GM21717 (cell line): ENCODE results near the gene DNAJC5.
"Not testable (repeated sequence)": the region's sequence is repeated elsewhere in the genome, so short reads cannot be mapped to it uniquely, and the experiment has no call there.

Experiments
- ATAC-seq: cut with Tn5 transposase; IDR thresholded peaks from one replicate; pipeline ENCODE4 v1.9.1; 2021; ENCODE audit warnings: mild to moderate bottlenecking, moderate library complexity; ENCODE audit not compliant: unreplicated experiment

The DNAJC5 gene

GRCh38 chr20:63861365-63861934 is 33.5 kb upstream of the DNAJC5 start, which contains the start of gene ABHD16B:
ABHD16B (plus strand) TSS chr20:63861498; CDS start chr20:63861541, 43 bp downstream.
- ATAC-seq, result no peak

DNA sequence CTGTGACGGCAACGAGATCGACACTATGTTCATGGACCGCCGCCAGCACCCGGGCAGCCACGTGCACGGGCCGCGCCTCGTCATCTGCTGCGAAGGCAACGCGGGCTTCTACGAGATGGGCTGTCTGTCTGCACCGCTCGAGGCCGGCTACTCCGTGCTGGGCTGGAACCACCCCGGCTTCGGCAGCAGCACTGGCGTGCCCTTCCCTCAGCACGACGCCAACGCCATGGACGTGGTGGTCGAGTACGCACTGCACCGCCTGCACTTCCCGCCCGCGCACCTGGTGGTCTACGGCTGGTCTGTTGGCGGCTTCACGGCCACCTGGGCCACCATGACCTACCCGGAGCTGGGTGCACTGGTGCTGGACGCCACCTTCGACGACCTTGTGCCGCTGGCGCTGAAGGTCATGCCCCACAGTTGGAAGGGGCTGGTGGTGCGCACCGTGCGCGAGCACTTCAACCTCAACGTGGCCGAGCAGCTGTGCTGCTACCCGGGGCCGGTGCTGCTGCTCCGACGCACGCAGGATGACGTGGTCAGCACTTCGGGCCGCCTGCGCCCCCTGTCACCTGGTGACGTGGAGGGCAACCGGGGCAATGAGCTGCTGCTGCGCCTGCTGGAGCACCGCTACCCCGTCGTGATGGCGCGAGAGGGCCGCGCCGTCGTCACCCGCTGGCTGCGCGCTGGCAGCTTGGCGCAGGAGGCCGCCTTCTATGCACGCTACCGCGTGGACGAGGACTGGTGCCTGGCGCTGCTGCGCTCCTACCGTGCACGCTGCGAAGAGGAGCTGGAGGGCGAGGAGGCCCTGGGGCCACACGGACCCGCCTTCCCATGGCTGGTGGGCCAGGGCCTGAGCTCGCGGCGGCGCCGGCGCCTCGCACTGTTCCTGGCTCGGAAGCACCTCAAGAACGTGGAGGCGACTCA is 32.7 kb upstream of the DNAJC5 start:
- no peak for ATAC-seq

GRCh38 chr20:63863021-63863797 is 31.7 kb upstream of the DNAJC5 start:
- no peak for ATAC-seq

GRCh38 chr20:63863798-63864544 is 31.0 kb upstream of the DNAJC5 start:
- peak; percentile 54 for ATAC-seq

DNA sequence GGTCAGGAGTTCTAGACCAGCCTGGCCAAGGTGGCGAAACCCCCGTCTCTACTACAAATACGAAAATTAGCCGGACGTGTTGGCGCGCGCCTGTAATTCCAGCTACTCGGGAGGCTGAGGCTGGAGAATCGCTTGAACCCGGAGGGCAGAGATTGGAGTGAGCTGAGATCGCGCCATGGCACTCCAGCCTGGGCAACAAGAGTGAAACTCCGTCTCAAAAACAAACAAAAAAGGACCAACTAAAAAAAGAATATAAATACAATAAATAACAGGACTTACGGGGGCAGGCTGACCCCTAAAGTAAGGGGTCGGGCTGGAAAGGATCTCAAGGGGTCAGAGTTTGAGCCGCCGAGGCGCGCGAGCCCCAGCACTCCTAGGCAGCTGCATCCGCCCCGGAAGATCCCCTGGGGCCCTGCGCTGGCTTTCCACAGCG is 30.4 kb upstream of the DNAJC5 start:
- ATAC-seq, result no peak

- peak; percentile 55 for ATAC-seq
These were observed 29.8 kb upstream of the DNAJC5 start, which contains the start of gene TPD52L2 for GRCh38 chr20:63864978-63865640. TPD52L2 (plus strand) TSS chr20:63865270; CDS start chr20:63865366, 96 bp downstream.

DNA sequence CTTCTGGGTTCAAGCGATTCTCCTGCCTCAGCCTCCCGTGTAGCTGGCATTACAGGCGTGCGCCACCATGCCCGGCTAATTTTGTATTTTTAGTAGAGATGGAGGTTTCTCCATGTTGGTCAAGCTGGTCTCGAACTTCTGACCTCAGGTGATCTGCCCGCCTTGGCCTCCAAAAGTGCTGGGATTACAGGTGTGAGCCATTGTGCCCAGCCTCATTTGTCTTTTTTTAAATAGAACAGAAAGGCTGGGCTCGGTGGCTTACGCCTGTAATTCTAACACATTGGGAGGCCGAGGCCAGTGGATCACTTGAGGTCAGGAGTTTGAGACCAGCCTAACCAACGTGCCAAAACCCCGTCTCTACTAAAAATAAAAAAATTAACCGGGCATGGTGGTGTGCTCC is 27.9 kb upstream of the DNAJC5 start:
- not testable (repeated sequence) for ATAC-seq

DNA sequence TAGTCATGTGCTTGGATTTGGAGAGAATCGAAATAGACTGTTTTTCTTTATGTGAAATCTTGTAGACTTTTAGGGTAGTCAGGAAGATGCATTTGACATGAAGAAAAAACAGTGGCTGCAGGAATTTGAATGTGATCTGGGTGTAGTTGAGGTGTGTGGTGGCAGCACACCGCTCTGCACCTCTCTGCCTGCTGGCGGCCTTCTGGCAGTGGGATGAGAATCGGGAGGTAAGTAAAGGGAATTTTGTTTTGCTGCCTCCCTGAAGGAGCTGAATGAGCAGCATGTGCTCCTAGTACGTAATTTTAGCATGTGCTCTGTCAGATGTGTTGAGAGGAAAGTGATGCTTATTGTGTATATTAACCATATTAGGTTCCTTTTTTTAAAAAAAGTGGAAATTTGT is 26.7 kb upstream of the DNAJC5 start:
- ATAC-seq, result no peak

- no peak for ATAC-seq
These were observed 21.4 kb upstream of the DNAJC5 start for GRCh38 chr20:63873477-63873971.

DNA sequence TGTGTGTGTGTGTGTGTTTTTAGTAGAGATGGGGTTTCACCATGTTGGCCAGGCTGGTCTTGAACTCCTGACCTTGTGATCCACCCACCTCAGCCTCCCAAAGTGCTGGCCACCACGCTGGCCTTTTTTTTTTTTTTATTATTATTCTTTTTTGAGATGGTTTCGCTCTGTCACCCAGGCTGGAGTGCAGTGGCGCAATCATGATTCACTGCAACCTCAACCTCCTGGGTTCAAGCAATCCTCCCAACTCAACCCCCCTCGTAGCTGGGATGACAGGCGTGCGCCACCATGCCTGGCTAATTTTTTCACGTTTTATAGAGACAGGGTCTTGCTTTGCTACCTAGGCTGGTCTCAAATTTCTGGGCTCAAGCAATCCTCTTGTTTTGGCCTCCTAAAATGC is 20.7 kb upstream of the DNAJC5 start:
- ATAC-seq, result not testable (repeated sequence)

DNA sequence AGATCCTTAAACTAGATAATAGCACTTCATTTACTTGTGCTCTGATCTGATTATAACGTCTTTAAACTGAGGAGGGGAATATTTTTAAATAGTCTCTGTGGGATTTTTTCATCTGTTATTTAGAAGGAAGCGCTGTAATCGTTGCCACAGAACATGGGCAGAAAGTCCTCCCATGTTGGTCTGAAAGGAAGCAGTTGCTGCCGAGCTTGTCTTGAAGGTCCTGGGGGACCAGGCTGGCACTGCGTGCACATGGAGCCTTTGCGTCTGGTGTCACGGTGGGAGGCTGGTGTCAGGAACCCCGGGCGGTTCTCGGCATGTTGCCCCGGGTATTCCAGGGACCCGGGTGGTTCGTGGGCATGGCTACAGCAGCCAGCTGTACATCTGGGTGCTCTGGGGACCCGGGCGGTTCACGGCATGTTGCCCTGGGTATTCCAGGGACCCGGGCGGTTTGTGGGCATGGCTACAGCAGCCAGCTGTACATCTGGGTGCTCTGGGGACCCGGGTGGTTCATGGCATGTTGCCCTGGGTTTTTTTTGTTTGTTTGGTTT is 18.4 kb upstream of the DNAJC5 start:
- ATAC-seq, result no peak

DNA sequence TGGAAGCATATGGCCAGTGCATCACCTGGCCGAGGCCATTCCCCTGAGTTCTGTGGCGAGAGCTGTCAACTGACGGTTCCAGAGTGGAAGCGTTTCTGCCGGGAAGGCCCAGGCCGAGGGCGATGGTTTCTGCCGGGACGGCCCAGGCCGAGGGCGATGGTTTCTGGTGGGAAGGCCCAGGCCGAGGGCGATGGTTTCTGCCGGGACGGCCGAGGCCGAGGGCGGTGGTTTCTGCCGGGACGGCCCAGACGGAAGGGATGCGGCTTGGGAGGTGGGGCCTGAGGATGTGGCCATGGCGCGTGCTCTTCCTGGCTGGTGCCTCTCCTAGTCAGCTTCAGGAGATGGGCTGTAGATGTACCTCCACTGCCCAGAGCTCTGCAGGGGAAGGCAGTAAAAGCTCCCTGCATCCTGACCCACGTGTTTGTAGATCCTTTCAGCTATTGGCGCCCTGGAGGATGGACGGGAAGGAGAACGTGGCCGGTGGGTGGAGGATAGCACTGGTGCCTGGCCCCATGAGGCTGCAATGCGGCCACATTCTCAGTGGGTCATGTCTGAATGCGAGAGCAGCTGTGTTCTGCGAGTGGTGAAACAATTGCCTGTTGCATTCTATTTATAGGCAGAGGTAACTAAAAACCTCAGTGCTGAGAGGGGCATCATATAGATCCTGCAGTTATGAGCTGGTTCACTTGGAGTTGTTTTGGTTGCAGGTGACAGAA is 17.0 kb upstream of the DNAJC5 start:
- ATAC-seq, result no peak

DNA sequence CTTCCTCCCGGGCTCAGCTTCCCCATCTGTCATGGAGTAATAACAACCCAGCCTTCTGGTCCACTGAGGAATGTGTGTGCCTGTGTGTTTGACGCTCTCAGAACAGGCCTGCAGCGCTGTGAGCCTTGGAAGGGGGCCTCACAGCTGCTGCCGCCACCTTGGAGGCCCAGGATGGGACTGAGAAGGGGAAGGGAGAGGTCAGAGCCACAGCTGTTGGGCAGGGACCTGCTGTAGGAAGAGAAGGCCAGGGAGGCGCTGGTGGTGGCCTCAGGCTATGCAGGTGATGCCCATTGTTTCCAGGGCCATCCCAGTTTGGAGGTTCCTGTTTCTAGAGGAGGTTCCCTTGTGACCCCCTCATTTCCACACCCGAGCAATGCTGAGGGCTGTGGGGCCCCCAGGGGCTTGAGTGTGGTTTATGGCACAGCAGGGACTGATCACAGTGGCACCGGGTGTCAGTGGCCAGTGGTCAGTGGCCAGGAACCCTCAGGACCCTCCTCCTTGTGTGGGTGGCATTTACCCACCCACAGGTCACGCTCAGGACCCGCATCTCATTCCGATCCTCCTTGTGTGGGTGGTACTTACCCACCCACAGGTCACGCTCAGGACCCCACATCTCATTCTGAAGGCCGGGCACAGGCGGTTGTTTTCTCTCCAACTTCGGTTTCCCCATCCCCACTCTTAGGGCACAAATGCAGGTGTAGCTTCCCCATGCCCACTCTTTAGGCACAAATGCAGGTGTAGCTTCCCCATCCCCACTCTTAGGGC is 15.8 kb upstream of the DNAJC5 start:
- no peak for ATAC-seq

DNA sequence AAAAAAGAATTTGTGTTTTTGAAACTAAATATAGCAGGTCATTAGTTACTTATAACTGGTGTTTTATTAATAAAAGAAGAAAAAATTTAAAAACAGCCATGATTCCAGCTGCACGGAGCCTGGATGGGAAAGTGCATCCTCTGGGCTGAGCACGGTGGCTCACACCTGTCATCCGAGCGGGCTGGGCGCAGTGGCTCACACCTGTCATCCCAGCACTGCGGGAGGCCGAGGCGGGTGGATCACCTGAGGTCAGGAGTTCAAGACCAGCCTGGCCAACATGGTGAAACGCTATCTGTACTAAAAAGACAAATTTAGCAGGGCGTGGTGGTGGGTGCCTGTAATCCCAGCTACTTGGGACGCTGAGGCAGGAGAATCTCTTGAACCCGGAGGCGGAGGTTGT is 14.0 kb upstream of the DNAJC5 start:
- not testable (repeated sequence) for ATAC-seq

DNA sequence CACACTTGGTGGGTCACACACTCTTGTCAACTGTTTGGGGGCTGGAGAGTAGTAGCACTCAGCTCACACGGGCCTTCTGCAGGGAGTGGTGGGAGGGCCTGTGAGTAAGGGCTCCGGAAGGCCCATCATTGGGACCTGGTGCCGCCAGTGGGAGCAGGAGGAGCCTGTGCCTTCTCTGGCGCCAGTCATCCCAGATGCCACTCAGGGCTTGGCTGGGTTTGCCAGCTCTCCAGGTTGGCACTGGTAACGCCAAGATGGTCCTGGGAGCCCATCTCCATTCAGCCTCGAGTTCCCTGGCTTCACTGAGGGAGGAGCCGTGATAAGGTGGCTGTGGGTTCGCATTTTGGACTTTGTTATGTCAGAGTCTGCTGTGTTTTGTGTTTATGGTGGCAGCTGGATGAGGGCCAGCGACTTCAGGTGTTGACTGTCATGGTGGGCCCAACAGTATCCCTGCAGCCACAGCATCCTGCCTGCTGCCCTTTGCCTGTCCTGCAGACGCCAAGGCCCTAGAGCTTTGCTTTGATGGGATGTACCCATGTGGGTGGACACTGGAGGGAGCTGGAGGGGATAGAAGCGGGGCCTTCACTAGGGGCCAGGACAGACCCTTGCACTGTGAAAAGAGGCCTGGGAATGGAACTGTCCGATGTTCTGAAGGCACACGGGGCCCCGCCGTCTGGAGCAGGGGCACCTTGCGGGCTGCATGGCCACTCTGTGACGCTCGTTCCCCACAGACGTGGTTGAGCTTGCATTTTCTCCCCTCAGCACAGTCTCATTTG is 13.3 kb upstream of the DNAJC5 start:
- ATAC-seq, result no peak

DNA sequence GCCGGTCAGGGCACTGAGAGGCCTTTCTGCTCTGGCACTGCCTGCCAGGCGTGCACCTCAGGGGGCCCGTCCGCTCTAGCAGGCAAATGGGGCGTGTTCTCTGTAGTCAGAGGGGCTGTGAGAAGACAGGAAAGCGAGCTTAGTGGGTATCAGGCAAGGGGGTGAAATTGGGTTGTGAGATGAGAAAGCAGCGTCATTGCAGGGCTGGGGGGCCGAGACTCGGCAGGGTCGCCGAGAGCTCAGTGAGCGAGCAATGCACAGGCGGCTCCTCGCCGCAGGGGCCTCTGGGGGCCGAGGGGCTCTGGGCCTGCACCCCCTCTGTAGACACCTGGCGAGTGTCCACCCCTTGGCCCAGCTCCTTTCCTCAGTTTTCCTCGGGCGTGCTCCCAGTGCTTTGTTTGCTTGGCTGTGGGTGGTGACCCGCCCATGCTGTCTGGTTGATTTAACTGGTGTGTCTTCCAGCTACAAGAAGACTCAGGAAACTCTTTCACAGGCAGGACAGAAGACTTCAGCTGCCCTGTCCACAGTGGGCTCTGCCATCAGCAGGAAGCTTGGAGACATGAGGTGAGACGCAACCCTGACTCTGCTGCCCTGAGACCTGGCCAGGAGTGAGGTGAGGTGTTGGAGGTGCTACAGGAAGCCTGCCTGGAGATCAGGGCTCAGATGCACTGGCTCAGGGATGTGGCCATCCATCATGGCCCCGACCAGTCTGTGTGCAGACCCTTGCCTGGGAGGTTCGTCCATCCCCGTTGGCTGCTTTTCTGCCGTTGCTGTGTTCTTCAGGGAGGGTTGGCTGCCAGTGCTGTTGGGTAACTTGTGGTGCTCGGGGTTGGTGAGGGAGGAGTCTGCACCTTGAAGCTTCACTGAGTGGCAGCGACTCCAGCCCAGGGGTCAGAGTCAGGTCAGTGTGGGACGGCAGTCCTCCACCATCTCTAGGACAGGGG is 12.4 kb upstream of the DNAJC5 start:
- no peak for ATAC-seq
